ENCODE data around the gene KIF5A.

The KIF5A gene

GRCh38 chr12:57584690-57585089 lies 34.8 kb downstream of the KIF5A start:
- TF ChIP-seq REST (IDR thresholded peaks at IDR 0.05; ENCODE audit: low read depth) (no peak), YY1 (IDR thresholded peaks at IDR 0.05; ENCODE audit: low read depth) (no peak)

DNA sequence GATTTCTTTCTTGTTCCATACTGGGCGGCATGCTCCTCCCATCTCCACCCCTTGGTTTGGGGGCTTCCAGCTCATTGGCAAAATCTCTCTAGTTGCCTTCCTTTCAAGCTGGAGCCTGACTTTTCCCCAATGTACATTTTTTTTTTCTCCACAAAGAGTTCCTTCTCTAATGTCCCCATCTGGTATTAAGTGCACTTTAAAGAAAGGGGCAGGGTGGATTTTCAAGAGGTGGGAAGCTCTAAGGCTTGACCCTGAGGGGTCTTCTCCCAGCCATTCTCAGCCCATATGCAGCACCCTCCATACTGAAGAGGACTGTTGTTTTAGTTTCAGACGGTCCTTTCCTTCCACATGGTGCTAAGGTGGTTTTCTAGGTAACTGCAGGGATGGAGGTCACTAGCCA lies 35.3 kb downstream of the KIF5A start:
- no peak for TF ChIP-seq RAD21 (IDR thresholded peaks at IDR 0.05; ENCODE audit: low read depth)
- no peak for TF ChIP-seq NFIC (IDR thresholded peaks at IDR 0.05)
- no peak for TF ChIP-seq ZBTB7A (IDR thresholded peaks at IDR 0.05; ENCODE audit: low read depth)
- TF ChIP-seq MAX (IDR thresholded peaks at IDR 0.05) = no peak
- no peak for TF ChIP-seq TEAD4 (IDR thresholded peaks at IDR 0.05)
- TF ChIP-seq EP300 (IDR thresholded peaks at IDR 0.05; ENCODE audit: borderline replicate concordance) = no peak
- TF ChIP-seq FOXM1 (IDR thresholded peaks at IDR 0.05; ENCODE audit: borderline replicate concordance, low read depth) = no peak
- TF ChIP-seq EGR1 (IDR thresholded peaks at IDR 0.05) = no peak
- TF ChIP-seq CREB1 (IDR thresholded peaks at IDR 0.05; ENCODE audit: low read depth) = no peak
- no peak for TF ChIP-seq TAF1 (IDR thresholded peaks at IDR 0.05; ENCODE audit: low read depth)
- TF ChIP-seq REST (IDR thresholded peaks at IDR 0.05; ENCODE audit: low read depth) = no peak
- TF ChIP-seq CEBPB (IDR thresholded peaks at IDR 0.05) = no peak
- TF ChIP-seq USF1 (IDR thresholded peaks at IDR 0.05) = no peak
- TF ChIP-seq YY1 (IDR thresholded peaks at IDR 0.05; ENCODE audit: low read depth) = no peak

DNA sequence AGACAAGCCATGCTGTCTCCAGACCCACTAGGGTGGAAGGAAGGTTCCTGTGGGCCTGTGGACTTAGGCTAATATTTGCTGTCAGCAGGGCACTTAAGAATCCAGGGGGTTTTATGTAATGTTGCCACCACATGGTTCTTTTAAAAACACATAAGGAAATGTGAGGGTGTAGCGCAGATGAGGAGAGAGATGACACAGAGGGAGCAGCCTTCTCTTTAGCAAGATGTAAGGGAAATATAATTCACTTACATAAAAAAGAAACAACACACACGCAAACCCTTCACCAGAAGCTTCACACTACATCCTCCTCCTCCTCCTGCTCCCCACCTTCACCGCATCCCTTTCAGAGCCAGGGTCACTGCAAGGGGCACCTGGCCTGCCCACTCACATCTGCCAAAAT lies 36.3 kb downstream of the KIF5A start:
- no peak for TF ChIP-seq TAF1 (IDR thresholded peaks at IDR 0.05; ENCODE audit: low read depth)
- TF ChIP-seq CEBPB (IDR thresholded peaks at IDR 0.05) = no peak
- no peak for TF ChIP-seq USF1 (IDR thresholded peaks at IDR 0.05)
- no peak for TF ChIP-seq FOXM1 (IDR thresholded peaks at IDR 0.05; ENCODE audit: borderline replicate concordance, low read depth)
- TF ChIP-seq EP300 (IDR thresholded peaks at IDR 0.05; ENCODE audit: borderline replicate concordance) = no peak
- TF ChIP-seq CREB1 (IDR thresholded peaks at IDR 0.05; ENCODE audit: low read depth) = no peak
- TF ChIP-seq TCF12 (IDR thresholded peaks at IDR 0.05; ENCODE audit: low read depth) = no peak
- no peak for TF ChIP-seq RAD21 (IDR thresholded peaks at IDR 0.05; ENCODE audit: low read depth)
- no peak for TF ChIP-seq TEAD4 (IDR thresholded peaks at IDR 0.05)
- no peak for TF ChIP-seq YY1 (IDR thresholded peaks at IDR 0.05; ENCODE audit: low read depth)
- no peak for TF ChIP-seq EGR1 (IDR thresholded peaks at IDR 0.05)
- no peak for TF ChIP-seq NFIC (IDR thresholded peaks at IDR 0.05)
- no peak for TF ChIP-seq MAX (IDR thresholded peaks at IDR 0.05)
- TF ChIP-seq ZBTB7A (IDR thresholded peaks at IDR 0.05; ENCODE audit: low read depth) = no peak
- no peak for TF ChIP-seq REST (IDR thresholded peaks at IDR 0.05; ENCODE audit: low read depth)

GRCh38 chr12:57586832-57587429 lies 37.1 kb downstream of the KIF5A start:
- TF ChIP-seq EGR1 (IDR thresholded peaks at IDR 0.05) (no peak), EP300 (IDR thresholded peaks at IDR 0.05; ENCODE audit: borderline replicate concordance) (no peak), CREB1 (IDR thresholded peaks at IDR 0.05; ENCODE audit: low read depth) (no peak), FOXM1 (IDR thresholded peaks at IDR 0.05; ENCODE audit: borderline replicate concordance, low read depth) (no peak), ZBTB7A (IDR thresholded peaks at IDR 0.05; ENCODE audit: low read depth) (no peak), YY1 (IDR thresholded peaks at IDR 0.05; ENCODE audit: low read depth) (no peak), CEBPB (IDR thresholded peaks at IDR 0.05) (no peak), MAX (IDR thresholded peaks at IDR 0.05) (no peak), TEAD4 (IDR thresholded peaks at IDR 0.05) (no peak), RAD21 (IDR thresholded peaks at IDR 0.05; ENCODE audit: low read depth) (no peak), NFIC (IDR thresholded peaks at IDR 0.05) (no peak), REST (IDR thresholded peaks at IDR 0.05; ENCODE audit: low read depth) (no peak), USF1 (IDR thresholded peaks at IDR 0.05) (no peak), TCF12 (IDR thresholded peaks at IDR 0.05; ENCODE audit: low read depth) (no peak), TAF1 (IDR thresholded peaks at IDR 0.05; ENCODE audit: low read depth) (no peak)

Data from Ishikawa (cell line).